Measurements from ENCODE around the gene AP1M1.

- no peak for TF ChIP-seq EP300 (IDR thresholded peaks at IDR 0.05)
- no peak for TF ChIP-seq POLR2A (IDR thresholded peaks at IDR 0.05)
- TF ChIP-seq CTCF (IDR thresholded peaks at IDR 0.05): no peak
Observed at GRCh38 chr19:16205205-16206045, 7.7 kb downstream of the AP1M1 start.

Data from tibial nerve (tissue), 4 donors.